Gastrocnemius medialis (tissue), 4 donors: Measurements from ENCODE around the gene WDR4.

ENCODE experiments used
- POLR2A ChIP-seq, 2 donors: fragments of 450-650 bp; IDR thresholded peaks; one replicate each; pipeline ENCODE4 v1.6.1; 2017; ENCODE audit warnings: antibody characterized with exemption in 2 of 2, mild to moderate bottlenecking in 2 of 2, moderate library complexity in 2 of 2
- TF ChIP-seq, protein P1 (sequence below), 5 experiments: fragments of 450-650 bp in 3 of 5; fragments of 200-600 bp in 2 of 5; sonication (generic) in 2 of 5; IDR thresholded peaks in 4 of 5; conservative IDR thresholded peaks in 1 of 5; 1 replicate in 4 of 5; 2 replicates in 1 of 5; pipeline ENCODE4 v1.5.1; 2016 to 2019; ENCODE audit warnings: antibody characterized with exemption in 5 of 5, mild to moderate bottlenecking in 3 of 5, moderate library complexity in 3 of 5

DNA sequence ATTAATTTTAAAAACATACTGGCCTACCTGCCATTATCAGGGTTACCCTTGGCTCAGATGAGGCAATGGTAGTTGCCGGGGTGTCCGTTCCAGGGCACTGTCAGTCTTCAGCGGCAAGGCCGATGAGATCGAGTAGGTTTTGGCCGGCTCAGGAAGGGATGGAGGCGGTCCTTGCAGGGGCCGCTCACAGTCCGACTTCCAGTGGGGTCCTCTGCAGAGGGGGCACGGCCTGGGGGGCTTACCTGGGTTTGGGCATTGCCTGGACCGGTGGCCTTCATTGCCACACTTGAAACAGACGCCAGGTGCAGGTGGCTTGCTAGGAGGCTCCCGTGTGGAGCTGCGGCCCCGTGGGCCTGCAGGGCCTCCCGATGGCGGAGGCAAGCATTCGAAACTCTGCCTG, 43.6 kb upstream of the WDR4 start:
- TF ChIP-seq POLR2A (IDR thresholded peaks at IDR 0.05): no peak
- TF ChIP-seq, protein P1, sequence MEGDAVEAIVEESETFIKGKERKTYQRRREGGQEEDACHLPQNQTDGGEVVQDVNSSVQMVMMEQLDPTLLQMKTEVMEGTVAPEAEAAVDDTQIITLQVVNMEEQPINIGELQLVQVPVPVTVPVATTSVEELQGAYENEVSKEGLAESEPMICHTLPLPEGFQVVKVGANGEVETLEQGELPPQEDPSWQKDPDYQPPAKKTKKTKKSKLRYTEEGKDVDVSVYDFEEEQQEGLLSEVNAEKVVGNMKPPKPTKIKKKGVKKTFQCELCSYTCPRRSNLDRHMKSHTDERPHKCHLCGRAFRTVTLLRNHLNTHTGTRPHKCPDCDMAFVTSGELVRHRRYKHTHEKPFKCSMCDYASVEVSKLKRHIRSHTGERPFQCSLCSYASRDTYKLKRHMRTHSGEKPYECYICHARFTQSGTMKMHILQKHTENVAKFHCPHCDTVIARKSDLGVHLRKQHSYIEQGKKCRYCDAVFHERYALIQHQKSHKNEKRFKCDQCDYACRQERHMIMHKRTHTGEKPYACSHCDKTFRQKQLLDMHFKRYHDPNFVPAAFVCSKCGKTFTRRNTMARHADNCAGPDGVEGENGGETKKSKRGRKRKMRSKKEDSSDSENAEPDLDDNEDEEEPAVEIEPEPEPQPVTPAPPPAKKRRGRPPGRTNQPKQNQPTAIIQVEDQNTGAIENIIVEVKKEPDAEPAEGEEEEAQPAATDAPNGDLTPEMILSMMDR (IDR thresholded peaks at IDR 0.05 in 4 of 5, conservative IDR thresholded peaks at IDR 0.05 in 1 of 5): no peak
